ENCODE measurements around the gene CFAP90.

DNA sequence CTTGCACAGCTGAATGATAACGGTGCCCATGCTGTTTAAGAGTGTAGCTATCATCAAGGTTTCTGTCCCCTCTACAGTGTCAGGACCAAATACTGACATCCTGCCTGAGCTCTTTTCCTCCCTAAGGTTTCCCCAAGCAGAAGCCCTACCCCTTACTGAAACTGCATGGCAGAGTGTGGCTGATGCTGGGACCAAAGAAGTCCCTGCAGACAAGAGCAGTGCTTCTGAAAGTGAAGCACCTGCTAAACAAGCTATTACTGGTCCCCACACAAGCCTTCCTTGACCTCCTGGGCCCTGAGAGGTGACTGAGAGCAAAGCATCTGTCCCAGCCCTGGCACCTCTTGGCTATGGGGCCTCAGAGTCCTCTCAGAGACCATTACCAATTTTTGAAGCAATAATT, 56.1 kb downstream of the CFAP90 start:
- TF ChIP-seq, protein P1, sequence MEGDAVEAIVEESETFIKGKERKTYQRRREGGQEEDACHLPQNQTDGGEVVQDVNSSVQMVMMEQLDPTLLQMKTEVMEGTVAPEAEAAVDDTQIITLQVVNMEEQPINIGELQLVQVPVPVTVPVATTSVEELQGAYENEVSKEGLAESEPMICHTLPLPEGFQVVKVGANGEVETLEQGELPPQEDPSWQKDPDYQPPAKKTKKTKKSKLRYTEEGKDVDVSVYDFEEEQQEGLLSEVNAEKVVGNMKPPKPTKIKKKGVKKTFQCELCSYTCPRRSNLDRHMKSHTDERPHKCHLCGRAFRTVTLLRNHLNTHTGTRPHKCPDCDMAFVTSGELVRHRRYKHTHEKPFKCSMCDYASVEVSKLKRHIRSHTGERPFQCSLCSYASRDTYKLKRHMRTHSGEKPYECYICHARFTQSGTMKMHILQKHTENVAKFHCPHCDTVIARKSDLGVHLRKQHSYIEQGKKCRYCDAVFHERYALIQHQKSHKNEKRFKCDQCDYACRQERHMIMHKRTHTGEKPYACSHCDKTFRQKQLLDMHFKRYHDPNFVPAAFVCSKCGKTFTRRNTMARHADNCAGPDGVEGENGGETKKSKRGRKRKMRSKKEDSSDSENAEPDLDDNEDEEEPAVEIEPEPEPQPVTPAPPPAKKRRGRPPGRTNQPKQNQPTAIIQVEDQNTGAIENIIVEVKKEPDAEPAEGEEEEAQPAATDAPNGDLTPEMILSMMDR (IDR thresholded peaks at IDR 0.05) = no peak
- no peak for TF ChIP-seq EP300 (IDR thresholded peaks at IDR 0.05)

Data from sigmoid colon (tissue), 4 donors.